ENCODE data around the gene S1PR3.

Gene S1PR3

GRCh38 chr9:89026876-89027275 lies 35.6 kb downstream of the S1PR3 start:
- TF ChIP-seq CTCF (IDR thresholded peaks at IDR 0.05; ENCODE audit: borderline replicate concordance, extremely low read depth, low read length, poor library complexity, severe bottlenecking): no peak
- no peak for TF ChIP-seq EZH2 (IDR thresholded peaks at IDR 0.05; ENCODE audit: borderline replicate concordance, low read depth, low read length, severe bottlenecking)
- H3K4me1 ChIP-seq (ENCODE audit: insufficient read depth, low read length): no peaks in the 10 kb centered on the region
- H3K36me3 ChIP-seq (ENCODE audit: insufficient read depth, low read length): no peaks in the 10 kb centered on the region
- H3K9ac ChIP-seq (ENCODE audit: low read depth, low read length): no peak overlapping the region
- H2AFZ ChIP-seq (ENCODE audit: low read depth, low read length): no peak overlapping the region
- H3K27me3 ChIP-seq (ENCODE audit: insufficient read depth, low read length, poor library complexity): no peaks in the 10 kb centered on the region
- DNase-seq (no peak), ATAC-seq (ENCODE audit: insufficient read depth, low read depth) (no peak)
- H3K27ac ChIP-seq (ENCODE audit: low read length): no peak overlapping the region
- peaks cover 14% of the 10 kb centered on the region for H3K9me3 ChIP-seq (ENCODE audit: insufficient read depth, low read length, severe bottlenecking)
- no peak overlapping the region for H3K4me2 ChIP-seq (ENCODE audit: insufficient read depth, low read length)
- H3K4me3 ChIP-seq (ENCODE audit: low read depth in 1 of 2, low read length in 2 of 2): no peak overlapping the region
- no peaks in the 10 kb centered on the region for H4K20me1 ChIP-seq (ENCODE audit: insufficient read depth, low read length)
- H3K79me2 ChIP-seq (ENCODE audit: insufficient read depth, low read length): no peaks in the 10 kb centered on the region

DNA sequence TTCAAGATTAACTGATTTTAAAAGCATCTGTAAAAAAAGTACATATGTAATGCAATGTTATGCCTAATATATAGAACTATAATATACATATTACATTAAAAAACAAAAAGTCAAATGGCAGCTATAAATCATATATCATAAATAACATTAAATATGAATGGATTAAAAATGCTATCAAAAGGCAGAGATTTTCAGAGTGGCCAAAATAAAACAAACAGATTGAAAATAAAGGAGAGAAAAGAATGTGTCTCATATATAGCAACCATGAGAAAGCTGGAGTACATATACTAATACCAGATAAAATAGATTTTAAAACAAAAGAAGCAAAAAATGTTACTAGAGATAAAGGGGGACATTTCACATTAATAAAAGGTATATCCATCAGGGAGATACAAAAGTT lies 38.5 kb downstream of the S1PR3 start:
- H3K9ac ChIP-seq (ENCODE audit: low read depth, low read length): no peak overlapping the region
- H3K4me2 ChIP-seq (ENCODE audit: insufficient read depth, low read length): no peak overlapping the region
- no peak overlapping the region for H3K4me3 ChIP-seq (ENCODE audit: low read depth in 1 of 2, low read length in 2 of 2)
- DNase-seq (no peak), ATAC-seq (ENCODE audit: insufficient read depth, low read depth) (no peak)
- no peaks in the 10 kb centered on the region for H4K20me1 ChIP-seq (ENCODE audit: insufficient read depth, low read length)
- H3K36me3 ChIP-seq (ENCODE audit: insufficient read depth, low read length): no peaks in the 10 kb centered on the region
- H3K27me3 ChIP-seq (ENCODE audit: insufficient read depth, low read length, poor library complexity): no peaks in the 10 kb centered on the region
- H3K9me3 ChIP-seq (ENCODE audit: insufficient read depth, low read length, severe bottlenecking): peaks cover 14% of the 10 kb centered on the region
- TF ChIP-seq CTCF (IDR thresholded peaks at IDR 0.05; ENCODE audit: borderline replicate concordance, extremely low read depth, low read length, poor library complexity, severe bottlenecking) (no peak), EZH2 (IDR thresholded peaks at IDR 0.05; ENCODE audit: borderline replicate concordance, low read depth, low read length, severe bottlenecking) (no peak)
- no peak overlapping the region for H2AFZ ChIP-seq (ENCODE audit: low read depth, low read length)
- no peaks in the 10 kb centered on the region for H3K4me1 ChIP-seq (ENCODE audit: insufficient read depth, low read length)
- no peaks in the 10 kb centered on the region for H3K79me2 ChIP-seq (ENCODE audit: insufficient read depth, low read length)
- H3K27ac ChIP-seq (ENCODE audit: low read length): no peak overlapping the region

DNA sequence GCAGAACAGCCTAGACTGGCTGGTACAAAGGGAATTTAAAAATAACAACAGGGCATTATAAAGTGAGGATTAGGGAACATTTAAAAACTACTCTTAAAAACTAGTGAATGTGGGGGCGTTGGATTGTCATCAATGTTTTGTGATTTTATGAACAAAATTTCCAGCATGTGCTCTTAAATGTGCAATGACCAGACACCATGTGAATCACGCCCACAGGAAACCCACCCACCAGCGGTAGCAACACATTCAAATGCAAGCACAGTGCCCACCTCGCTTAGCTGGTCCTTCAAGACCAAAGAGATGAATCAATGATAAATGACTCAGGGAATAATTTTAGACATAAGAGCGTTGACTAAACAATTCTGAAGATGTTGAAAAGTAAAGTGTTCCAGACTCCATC lies 40.9 kb downstream of the S1PR3 start:
- Histone ChIP-seq H3K4me1 (ENCODE audit: insufficient read depth, low read length) (no peaks in the 10 kb centered on the region), H3K4me2 (ENCODE audit: insufficient read depth, low read length) (no peak overlapping the region), H3K36me3 (ENCODE audit: insufficient read depth, low read length) (no peaks in the 10 kb centered on the region), H3K27me3 (ENCODE audit: insufficient read depth, low read length, poor library complexity) (no peaks in the 10 kb centered on the region), H2AFZ (ENCODE audit: low read depth, low read length) (no peak overlapping the region), H3K27ac (ENCODE audit: low read length) (no peak overlapping the region), H3K9me3 (ENCODE audit: insufficient read depth, low read length, severe bottlenecking) (peaks cover 14% of the 10 kb centered on the region), H4K20me1 (ENCODE audit: insufficient read depth, low read length) (no peaks in the 10 kb centered on the region), H3K79me2 (ENCODE audit: insufficient read depth, low read length) (no peaks in the 10 kb centered on the region), H3K9ac (ENCODE audit: low read depth, low read length) (no peak overlapping the region), H3K4me3 (ENCODE audit: low read depth in 1 of 2, low read length in 2 of 2) (no peak overlapping the region)
- no peak for TF ChIP-seq CTCF (IDR thresholded peaks at IDR 0.05; ENCODE audit: borderline replicate concordance, extremely low read depth, low read length, poor library complexity, severe bottlenecking)
- ATAC-seq (ENCODE audit: insufficient read depth, low read depth) (no peak), DNase-seq (no peak)

DNA sequence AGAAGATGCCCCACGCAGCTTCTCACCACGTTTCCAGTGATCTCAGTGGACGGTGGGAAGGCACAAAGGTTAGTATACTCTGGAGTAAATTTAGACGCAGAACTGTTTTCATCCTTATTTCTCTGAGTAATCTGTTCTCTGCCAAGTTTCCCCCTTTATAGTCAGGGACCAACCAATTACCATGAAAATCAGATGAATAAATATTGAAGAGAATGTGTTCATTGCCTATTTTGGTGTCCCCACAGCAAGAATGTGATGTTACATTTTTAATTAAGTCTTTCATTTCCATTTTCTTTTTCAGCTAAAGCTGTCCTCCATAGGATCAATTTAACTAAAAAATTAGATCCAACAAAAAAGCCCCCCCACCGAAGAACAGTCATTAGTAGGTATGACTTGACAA lies 41.4 kb downstream of the S1PR3 start:
- Histone ChIP-seq H2AFZ (ENCODE audit: low read depth, low read length) (no peak overlapping the region), H4K20me1 (ENCODE audit: insufficient read depth, low read length) (no peaks in the 10 kb centered on the region), H3K36me3 (ENCODE audit: insufficient read depth, low read length) (no peaks in the 10 kb centered on the region), H3K4me1 (ENCODE audit: insufficient read depth, low read length) (no peaks in the 10 kb centered on the region), H3K9me3 (ENCODE audit: insufficient read depth, low read length, severe bottlenecking) (peaks cover 14% of the 10 kb centered on the region), H3K4me3 (ENCODE audit: low read depth in 1 of 2, low read length in 2 of 2) (no peak overlapping the region), H3K79me2 (ENCODE audit: insufficient read depth, low read length) (no peaks in the 10 kb centered on the region), H3K4me2 (ENCODE audit: insufficient read depth, low read length) (no peak overlapping the region), H3K27ac (ENCODE audit: low read length) (no peak overlapping the region), H3K9ac (ENCODE audit: low read depth, low read length) (no peak overlapping the region), H3K27me3 (ENCODE audit: insufficient read depth, low read length, poor library complexity) (no peaks in the 10 kb centered on the region)
- ATAC-seq (ENCODE audit: insufficient read depth, low read depth) (no peak), DNase-seq (no peak)
- TF ChIP-seq EZH2 (IDR thresholded peaks at IDR 0.05; ENCODE audit: borderline replicate concordance, low read depth, low read length, severe bottlenecking) (no peak), CTCF (IDR thresholded peaks at IDR 0.05; ENCODE audit: borderline replicate concordance, extremely low read depth, low read length, poor library complexity, severe bottlenecking) (no peak)
